Natural killer cell (primary cell): Measurements from ENCODE around the gene PCDHGB5. TPM values are rescaled to one million over a fixed set of nuclear protein-coding genes. Genes with fewer than 3 reads are reported as not detected.

Experiments
- ATAC-seq, 3 donors: fragments of 150-1000 bp in 2 of 3; fragments of 200-7000 bp in 1 of 3; cut with Tn5 transposase; 1 replicate in 1 of 3; 2 replicates in 2 of 3; pipeline ENCODE4 v1.10.0; 2021; ENCODE audit warnings: mild to moderate bottlenecking in 2 of 3, moderate library complexity in 2 of 3
- DNase-seq, 2 donors: peaks; one replicate each; pipeline versions ENCODE4 v3.0.0 to v3.0.0-alpha.2; 2013 to 2021; ENCODE audit warnings: mixed read lengths in 1 of 2
- H3K27ac ChIP-seq: one replicate; pipeline ENCODE4 v1.5.1; 2013; ENCODE audit warnings: mild to moderate bottlenecking, low read length
- H3K27me3 ChIP-seq: one replicate; pipeline ENCODE4 v1.6.1; 2013; ENCODE audit warnings: low read length; ENCODE audit not compliant: control insufficient read depth, insufficient read depth
- H3K36me3 ChIP-seq: one replicate; pipeline ENCODE4 v1.6.1; 2013; ENCODE audit warnings: low read length; ENCODE audit not compliant: control insufficient read depth, insufficient read depth
- H3K4me1 ChIP-seq: one replicate; pipeline ENCODE4 v1.6.1; 2013; ENCODE audit warnings: low read length; ENCODE audit not compliant: control insufficient read depth, insufficient read depth
- H3K4me3 ChIP-seq: one replicate; pipeline ENCODE4 v1.5.1; 2013; ENCODE audit warnings: low read length
- H3K9me3 ChIP-seq: one replicate; pipeline ENCODE4 v1.6.1; 2013; ENCODE audit warnings: low read length; ENCODE audit not compliant: control insufficient read depth, insufficient read depth
- H3K27ac Mint-ChIP-seq, 2 donors: one replicate each; pipeline ENCODE4 v1.8.0; 2022; ENCODE audit warnings: mild to moderate bottlenecking in 2 of 2, mixed read lengths in 2 of 2, moderate library complexity in 1 of 2
- H3K27me3 Mint-ChIP-seq, 2 donors: one replicate each; pipeline ENCODE4 v1.8.0; 2022; ENCODE audit warnings: low read depth in 2 of 2, mixed read lengths in 2 of 2
- H3K36me3 Mint-ChIP-seq: one replicate; pipeline ENCODE4 v1.8.0; 2022; ENCODE audit warnings: mixed read lengths
- H3K4me1 Mint-ChIP-seq, 2 donors: one replicate each; pipeline ENCODE4 v1.8.0; 2022; ENCODE audit warnings: mixed read lengths in 2 of 2
- H3K4me3 Mint-ChIP-seq: one replicate; pipeline ENCODE4 v1.8.0; 2022; ENCODE audit warnings: mild to moderate bottlenecking, moderate library complexity, mixed read lengths
- H3K9me3 Mint-ChIP-seq, 2 donors: one replicate each; pipeline ENCODE4 v1.8.0; 2022; ENCODE audit warnings: mixed read lengths in 2 of 2
- WGBS: methylation state at CpG from one replicate; pipeline ENCODE4 v1.1.7; 2013; ENCODE audit warnings: missing lambda C conversion rate; ENCODE audit not compliant: insufficient coverage; 5-methylcytosine and 5-hydroxymethylcytosine counted together
- intact Hi-C: fragments of 100-400 bp; cut with micrococcal nuclease; formaldehyde crosslinking; loops from one replicate; pipeline ENCODE4 v1.14.2; 2022
- total RNA-seq, 4 donors: library from RNA; stranded (reverse); fragments of 120-200 nt in 1 of 4; gene quantifications; one replicate each; pipeline versions ENCODE4 v1.2.3 to v1.2.4, GENCODE V29; 2013 to 2022
- TF ChIP-seq, protein P1 (sequence below): fragments of 200-600 bp; IDR thresholded peaks from one replicate; pipeline ENCODE4 v1.8.0; 2022; ENCODE audit warnings: antibody characterized with exemption

PCDHGB5 gene
- total RNA-seq, 3 donors from 2014 or later (not counting 1 experiment from before 2014, with no cell fraction given) = 1.3 to 4.2 (median 3.1) TPM

- intact Hi-C loops = no loop called here
- Mint-ChIP-seq H3K27me3 (peaks cover 27 to 38% of the 10 kb centered on the region in 2 donors), H3K4me1 (peaks cover 8 to 16% of the 10 kb centered on the region in 2 donors), H3K27ac (no peak overlapping the region), H3K9me3 (peaks cover 3 to 14% of the 10 kb centered on the region in 2 donors), H3K4me3 (no peak overlapping the region), H3K36me3 (peaks cover 9% of the 10 kb centered on the region)
- ATAC-seq = no peak
- Histone ChIP-seq H3K4me1 (peaks cover 15% of the 10 kb centered on the region), H3K9me3 (peaks cover 24% of the 10 kb centered on the region), H3K4me3 (no peak overlapping the region), H3K36me3 (no peaks in the 10 kb centered on the region), H3K27ac (no peak overlapping the region), H3K27me3 (peaks cover 53% of the 10 kb centered on the region)
- WGBS = 71% methylated on average over 2 of the region's 2 CpGs
- DNase-seq = no peak
- TF ChIP-seq, protein P1, sequence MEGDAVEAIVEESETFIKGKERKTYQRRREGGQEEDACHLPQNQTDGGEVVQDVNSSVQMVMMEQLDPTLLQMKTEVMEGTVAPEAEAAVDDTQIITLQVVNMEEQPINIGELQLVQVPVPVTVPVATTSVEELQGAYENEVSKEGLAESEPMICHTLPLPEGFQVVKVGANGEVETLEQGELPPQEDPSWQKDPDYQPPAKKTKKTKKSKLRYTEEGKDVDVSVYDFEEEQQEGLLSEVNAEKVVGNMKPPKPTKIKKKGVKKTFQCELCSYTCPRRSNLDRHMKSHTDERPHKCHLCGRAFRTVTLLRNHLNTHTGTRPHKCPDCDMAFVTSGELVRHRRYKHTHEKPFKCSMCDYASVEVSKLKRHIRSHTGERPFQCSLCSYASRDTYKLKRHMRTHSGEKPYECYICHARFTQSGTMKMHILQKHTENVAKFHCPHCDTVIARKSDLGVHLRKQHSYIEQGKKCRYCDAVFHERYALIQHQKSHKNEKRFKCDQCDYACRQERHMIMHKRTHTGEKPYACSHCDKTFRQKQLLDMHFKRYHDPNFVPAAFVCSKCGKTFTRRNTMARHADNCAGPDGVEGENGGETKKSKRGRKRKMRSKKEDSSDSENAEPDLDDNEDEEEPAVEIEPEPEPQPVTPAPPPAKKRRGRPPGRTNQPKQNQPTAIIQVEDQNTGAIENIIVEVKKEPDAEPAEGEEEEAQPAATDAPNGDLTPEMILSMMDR = no peak
Observed at GRCh38 chr5:141434006-141434405, 36.3 kb downstream of the PCDHGB5 start.

GRCh38 chr5:141437221-141437620 is 39.5 kb downstream of the PCDHGB5 start:
- Histone ChIP-seq H3K4me3 (no peak overlapping the region), H3K27me3 (peaks cover 24% of the 10 kb centered on the region), H3K9me3 (peaks cover 4% of the 10 kb centered on the region), H3K36me3 (no peaks in the 10 kb centered on the region), H3K27ac (no peak overlapping the region), H3K4me1 (no peaks in the 10 kb centered on the region)
- Mint-ChIP-seq H3K4me3 (no peak overlapping the region), H3K9me3 (peaks cover 3 to 6% of the 10 kb centered on the region in 2 donors), H3K27ac (no peak overlapping the region), H3K4me1 (no peaks in the 10 kb centered on the region), H3K27me3 (peaks cover 7 to 22% of the 10 kb centered on the region in 2 donors), H3K36me3 (no peaks in the 10 kb centered on the region)
- intact Hi-C loops = no loop called here
- no CpG with 5 or more reads among the region's 2 CpGs for WGBS
- no peak for ATAC-seq
- TF ChIP-seq, protein P1 = no peak
- DNase-seq = no peak

DNA sequence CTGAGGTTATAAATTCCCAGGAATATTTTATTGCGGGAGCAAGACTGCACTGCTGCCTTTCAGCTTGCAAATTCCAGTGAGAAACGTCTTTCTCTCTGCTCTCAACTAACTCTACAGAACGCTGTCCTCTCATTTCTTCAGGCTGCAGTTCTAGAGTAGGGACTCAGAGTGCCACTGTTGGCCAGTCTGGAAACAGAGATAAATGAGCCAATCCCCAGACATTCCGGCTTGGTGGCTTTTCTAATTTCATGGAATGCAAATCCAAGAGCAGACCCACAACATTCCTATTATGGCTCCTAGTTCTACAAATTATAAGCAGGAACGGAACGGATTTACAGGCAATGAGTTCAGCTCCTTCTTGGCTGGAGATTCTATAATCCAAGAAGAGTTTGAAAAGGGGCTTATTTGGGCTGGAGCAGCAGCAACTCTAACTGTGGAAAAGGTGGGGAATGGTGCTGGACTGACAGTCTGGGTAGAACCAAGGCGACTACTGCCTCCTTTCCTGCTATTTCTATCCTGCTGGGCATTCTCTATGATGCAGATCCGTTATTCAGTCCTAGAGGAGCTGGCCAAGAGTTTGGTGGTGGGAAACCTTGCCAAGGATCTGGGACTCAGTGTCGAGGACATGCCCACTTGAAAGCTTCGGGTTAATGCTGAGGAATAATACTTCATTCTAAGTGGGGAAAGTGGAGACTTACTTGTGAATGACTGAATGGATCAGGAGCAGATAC is 41.8 kb downstream of the PCDHGB5 start:
- WGBS = 74% methylated on average over 10 of the region's 10 CpGs
- intact Hi-C loops = no loop called here
- no peaks in the 10 kb centered on the region for H3K4me1 ChIP-seq
- no peak overlapping the region for H3K27ac ChIP-seq
- Mint-ChIP-seq H3K9me3 (peaks cover 0 to 2% of the 10 kb centered on the region in 2 donors), H3K4me1 (no peaks in the 10 kb centered on the region), H3K27me3 (peaks cover 3 to 12% of the 10 kb centered on the region in 2 donors), H3K4me3 (no peak overlapping the region), H3K27ac (no peak overlapping the region), H3K36me3 (no peaks in the 10 kb centered on the region)
- no peaks in the 10 kb centered on the region for H3K9me3 ChIP-seq
- no peak for DNase-seq
- TF ChIP-seq, protein P1 = no peak
- H3K27me3 ChIP-seq = peaks cover 13% of the 10 kb centered on the region
- H3K4me3 ChIP-seq = no peak overlapping the region
- no peak for ATAC-seq
- no peaks in the 10 kb centered on the region for H3K36me3 ChIP-seq
